Stomach smooth muscle (tissue), 2 donors: ENCODE measurements around the gene MRPS12.

ENCODE experiments used
- H3K27ac ChIP-seq: one replicate; pipeline ENCODE4 v1.7.0; 2013; ENCODE audit warnings: mild to moderate bottlenecking, low read length, inconsistent platforms
- H3K27me3 ChIP-seq, 2 donors: one replicate each; pipeline ENCODE4 v1.7.0; 2013; ENCODE audit warnings: low read length in 2 of 2; ENCODE audit not compliant: insufficient read depth in 2 of 2, control insufficient read depth in 1 of 2
- H3K36me3 ChIP-seq, 2 donors: one replicate each; pipeline ENCODE4 v1.7.0; 2013; ENCODE audit warnings: low read length in 2 of 2; ENCODE audit not compliant: control insufficient read depth in 2 of 2, insufficient read depth in 2 of 2
- H3K4me1 ChIP-seq: one replicate; pipeline ENCODE4 v1.7.0; 2013; ENCODE audit warnings: low read length; ENCODE audit not compliant: control insufficient read depth, insufficient read depth
- H3K4me3 ChIP-seq, 2 donors: one replicate each; pipeline ENCODE4 v1.7.0; 2013; ENCODE audit warnings: low read length in 2 of 2
- H3K9ac ChIP-seq, 2 donors: one replicate each; pipeline ENCODE4 v1.7.0; 2013; ENCODE audit warnings: low read length in 2 of 2, mild to moderate bottlenecking in 1 of 2
- H3K9me3 ChIP-seq, 2 donors: one replicate each; pipeline ENCODE4 v1.7.0; 2013; ENCODE audit warnings: low read length in 2 of 2; ENCODE audit not compliant: control insufficient read depth in 2 of 2
- donor health status: healthy.
- donor health status: Pancreatic carcinoma.

MRPS12 gene

DNA sequence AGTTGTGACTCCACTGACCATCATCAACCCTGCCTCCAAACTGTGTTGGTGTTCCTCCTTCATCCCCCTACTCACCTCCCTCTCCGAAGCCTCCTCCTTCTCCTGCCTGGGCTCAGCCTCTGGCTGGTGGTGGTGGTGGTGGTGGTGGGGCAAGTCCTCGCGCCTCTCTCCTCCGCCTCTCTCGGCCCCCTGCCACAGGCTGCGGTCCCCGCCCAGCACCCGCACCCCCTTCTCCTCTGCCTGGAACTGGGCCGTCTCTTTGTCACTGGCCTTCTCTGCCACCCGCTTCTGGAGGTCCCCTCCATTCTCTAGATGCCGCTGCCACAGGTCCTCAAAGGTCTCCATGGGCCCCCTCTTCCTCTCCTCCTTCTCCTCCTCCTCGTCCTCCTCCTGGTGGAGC lies 20.3 kb upstream of the MRPS12 start:
- Histone ChIP-seq H3K27me3 (peaks cover 8 to 13% of the 10 kb centered on the region in 2 donors), H3K4me3 (no peak overlapping the region), H3K36me3 (peaks cover 6 to 8% of the 10 kb centered on the region in 2 donors), H3K4me1 (no peaks in the 10 kb centered on the region), H3K9me3 (no peaks in the 10 kb centered on the region), H3K27ac (no peak overlapping the region), H3K9ac (no peak overlapping the region)

DNA sequence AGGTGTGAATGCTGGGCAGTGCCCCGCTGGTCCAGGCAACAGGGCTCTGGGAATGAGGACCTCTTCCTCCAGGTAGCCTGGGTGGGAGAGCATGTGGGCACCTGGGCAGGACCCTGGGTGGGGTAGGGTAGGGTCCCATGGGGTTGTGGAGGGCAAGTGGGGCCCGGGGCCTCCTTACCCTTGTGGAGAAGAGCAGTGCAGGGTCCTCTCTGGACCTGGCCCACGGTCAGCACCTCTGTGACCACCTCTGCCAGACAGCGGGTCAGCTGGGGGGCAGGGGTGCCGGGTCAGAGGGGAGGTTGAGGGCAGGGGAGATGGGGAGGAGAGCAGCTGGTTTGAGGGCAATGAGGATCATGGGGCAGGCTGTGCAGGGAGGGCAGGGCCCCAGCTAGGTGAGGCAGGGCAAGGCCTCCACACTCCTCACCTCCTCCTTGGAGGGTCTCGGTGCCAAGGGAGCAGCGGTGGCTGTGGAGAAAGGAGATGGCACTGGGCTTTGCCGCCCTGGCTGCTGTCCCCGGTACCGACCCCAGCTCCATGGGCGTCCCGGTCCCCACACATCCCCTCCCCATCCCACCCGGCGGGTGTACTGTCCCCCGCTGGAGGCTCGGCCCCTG lies 19.2 kb upstream of the MRPS12 start:
- H3K27ac ChIP-seq: no peak overlapping the region
- H3K9me3 ChIP-seq: no peaks in the 10 kb centered on the region
- H3K4me3 ChIP-seq: no peak overlapping the region
- H3K9ac ChIP-seq: no peak overlapping the region
- no peaks in the 10 kb centered on the region for H3K4me1 ChIP-seq
- H3K36me3 ChIP-seq: peaks cover 6 to 8% of the 10 kb centered on the region in 2 donors
- H3K27me3 ChIP-seq: peaks cover 8 to 13% of the 10 kb centered on the region in 2 donors

DNA sequence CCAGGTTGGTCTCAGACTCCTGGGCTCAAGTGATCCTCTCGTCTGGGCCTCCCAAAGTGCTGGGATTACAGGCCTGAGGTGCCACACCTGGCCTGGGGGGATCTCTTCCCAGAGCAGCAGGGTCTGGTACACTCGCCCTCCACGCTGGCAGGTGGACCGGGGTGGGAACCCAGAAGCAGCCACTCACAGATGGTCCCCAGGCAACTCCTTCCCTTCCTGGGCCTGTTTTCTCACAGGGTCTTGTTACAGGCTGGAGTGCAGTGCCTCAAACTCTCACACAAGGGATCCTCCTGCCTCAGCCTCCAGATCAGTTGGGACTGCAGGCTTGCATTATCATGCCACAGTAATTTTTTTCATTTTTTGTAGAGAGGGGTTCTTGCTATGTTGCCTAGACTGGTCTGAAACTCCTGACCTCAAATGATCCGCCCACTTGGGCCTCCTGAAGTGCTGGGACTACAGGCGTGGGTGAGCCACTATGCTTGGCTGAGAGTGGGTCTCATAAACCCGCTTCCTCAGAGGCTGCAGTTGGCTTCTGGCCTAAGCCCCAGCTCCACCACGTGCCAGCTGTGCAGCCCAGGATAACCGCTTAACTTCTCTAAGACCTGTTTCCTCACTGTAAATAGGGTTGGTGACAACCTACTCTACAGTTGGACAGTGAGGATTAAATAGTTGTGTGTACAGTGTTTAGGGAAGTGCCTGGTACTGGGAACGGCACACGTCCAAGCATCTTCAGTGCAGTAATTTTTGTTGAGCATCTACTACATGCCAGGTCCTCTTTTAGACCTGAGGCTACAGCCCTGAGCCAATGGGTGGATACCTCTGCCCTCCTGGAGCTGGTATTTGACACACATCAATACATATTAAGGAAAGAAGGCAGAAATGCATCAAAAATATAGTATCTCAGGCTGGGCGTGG lies 17.9 kb upstream of the MRPS12 start:
- H3K36me3 ChIP-seq: peaks cover 3% of the 10 kb centered on the region in 2 donors
- H3K9me3 ChIP-seq: no peaks in the 10 kb centered on the region
- H3K27ac ChIP-seq: no peak overlapping the region
- no peak overlapping the region for H3K9ac ChIP-seq
- H3K4me3 ChIP-seq: no peak overlapping the region
- no peaks in the 10 kb centered on the region for H3K4me1 ChIP-seq
- peaks cover 8 to 13% of the 10 kb centered on the region in 2 donors for H3K27me3 ChIP-seq

DNA sequence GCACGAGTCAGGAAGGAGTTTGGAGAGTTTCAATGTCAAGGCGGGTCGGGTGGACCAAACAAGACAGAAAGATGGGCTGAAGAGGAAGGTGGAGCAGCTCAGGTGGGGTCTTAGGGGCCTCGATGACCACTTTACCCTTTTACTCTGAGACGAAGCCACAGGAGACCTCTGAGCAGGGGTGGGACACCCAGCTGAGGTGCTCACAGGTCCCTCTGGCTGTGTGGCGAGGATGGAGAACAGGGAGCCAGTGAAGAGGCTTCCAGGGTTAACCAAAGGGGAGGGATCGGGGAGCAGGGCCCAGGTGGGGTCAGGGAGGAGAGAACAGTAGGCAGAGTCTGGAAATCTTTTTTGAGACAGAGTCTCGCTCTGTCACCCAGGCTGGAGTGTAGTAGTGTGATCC lies 16.8 kb upstream of the MRPS12 start:
- Histone ChIP-seq H3K9ac (no peak overlapping the region), H3K4me3 (no peak overlapping the region), H3K4me1 (no peaks in the 10 kb centered on the region), H3K9me3 (no peaks in the 10 kb centered on the region), H3K27me3 (peaks cover 8 to 13% of the 10 kb centered on the region in 2 donors), H3K27ac (no peak overlapping the region), H3K36me3 (peaks cover 1 to 3% of the 10 kb centered on the region in 2 donors)

DNA sequence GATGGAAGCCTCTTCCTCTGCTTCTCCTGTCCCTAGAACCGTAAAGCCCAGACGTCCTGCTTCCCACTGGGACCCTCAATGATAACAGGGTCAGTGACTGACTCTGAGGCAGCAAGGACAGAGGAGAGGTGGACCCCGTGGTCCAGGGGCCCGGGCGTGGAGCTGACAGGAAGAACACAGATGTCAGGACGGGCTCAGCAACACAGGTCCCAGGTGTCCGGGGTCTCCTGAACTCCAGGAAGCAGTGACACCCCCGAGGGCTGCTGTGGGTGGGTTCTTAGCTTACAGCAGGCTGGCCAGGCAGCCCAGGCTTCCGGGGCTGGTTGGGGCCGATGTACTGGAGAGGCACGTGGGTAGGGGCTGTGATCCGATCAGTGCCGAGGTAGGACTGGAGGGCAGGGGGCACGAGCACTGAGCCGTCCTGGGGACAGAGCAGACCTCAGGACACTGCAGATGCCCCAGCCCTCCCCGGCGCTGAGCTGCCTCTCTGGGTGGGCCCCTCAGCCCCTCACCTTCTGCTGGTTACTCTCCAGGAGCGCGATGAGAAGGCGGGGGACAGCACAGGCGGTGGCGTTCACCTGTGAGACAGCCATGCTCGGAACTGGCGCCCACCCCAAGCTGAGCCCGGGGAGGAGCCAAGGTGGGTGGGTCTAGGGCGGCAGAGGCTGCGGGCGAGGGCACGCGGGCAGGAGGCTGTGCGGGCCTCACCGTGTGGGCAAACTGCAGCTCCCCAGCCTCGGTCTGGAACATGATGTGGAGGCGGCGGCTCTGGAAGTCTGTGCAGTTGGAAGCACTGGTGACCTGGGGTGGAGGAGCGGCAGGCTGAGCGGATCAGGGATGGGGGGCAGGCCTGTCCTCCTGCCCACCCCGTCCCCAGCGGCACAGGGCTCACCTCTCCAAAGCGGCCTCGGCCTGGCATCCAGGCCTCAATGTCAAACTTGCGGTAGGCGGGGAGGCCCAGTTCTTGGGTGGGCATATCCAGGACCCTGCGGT lies 15.1 kb upstream of the MRPS12 start:
- peaks cover 8 to 11% of the 10 kb centered on the region in 2 donors for H3K27me3 ChIP-seq
- no peaks in the 10 kb centered on the region for H3K9me3 ChIP-seq
- H3K27ac ChIP-seq: no peak overlapping the region
- no peaks in the 10 kb centered on the region for H3K4me1 ChIP-seq
- no peak overlapping the region for H3K9ac ChIP-seq
- H3K36me3 ChIP-seq: no peaks in the 10 kb centered on the region
- no peak overlapping the region for H3K4me3 ChIP-seq

DNA sequence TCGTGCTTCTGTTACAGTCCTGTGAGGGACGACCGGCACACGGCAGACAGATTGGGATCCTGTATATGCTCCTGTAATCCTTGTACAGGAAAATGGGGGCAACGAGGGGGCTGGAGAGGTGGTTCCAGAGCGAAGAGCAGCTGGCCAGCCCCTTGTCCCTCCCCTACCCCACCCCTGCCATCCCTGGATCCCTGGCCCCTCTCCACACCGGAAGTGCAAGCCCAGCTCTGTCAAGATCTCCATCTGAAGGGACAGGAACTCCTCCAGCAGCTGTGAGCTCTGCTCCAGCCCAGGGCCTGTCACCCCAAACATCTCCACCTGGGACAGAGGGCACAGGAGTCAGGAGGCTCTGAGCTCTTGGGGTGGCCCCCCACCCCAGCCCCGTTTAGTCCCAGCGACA lies 13.2 kb upstream of the MRPS12 start:
- Histone ChIP-seq H3K4me1 (no peaks in the 10 kb centered on the region), H3K4me3 (no peak overlapping the region), H3K27me3 (peaks cover 0 to 3% of the 10 kb centered on the region in 2 donors), H3K27ac (no peak overlapping the region), H3K9ac (no peak overlapping the region), H3K36me3 (peaks cover 3 to 9% of the 10 kb centered on the region in 2 donors), H3K9me3 (no peaks in the 10 kb centered on the region)

- Histone ChIP-seq H3K27me3 (no peaks in the 10 kb centered on the region), H3K27ac (no peak overlapping the region), H3K4me3 (no peak overlapping the region), H3K36me3 (peaks cover 3 to 9% of the 10 kb centered on the region in 2 donors), H3K9ac (no peak overlapping the region), H3K4me1 (no peaks in the 10 kb centered on the region), H3K9me3 (no peaks in the 10 kb centered on the region)
Observed at GRCh38 chr19:38917921-38918491, 12.7 kb upstream of the MRPS12 start.

- H3K4me3 ChIP-seq: no peak overlapping the region
- H3K4me1 ChIP-seq: no peaks in the 10 kb centered on the region
- no peak overlapping the region for H3K9ac ChIP-seq
Observed at GRCh38 chr19:38918526-38918925, 12.2 kb upstream of the MRPS12 start.

GRCh38 chr19:38919837-38920601 lies 10.7 kb upstream of the MRPS12 start:
- H3K4me3 ChIP-seq: no peak overlapping the region
- H3K36me3 ChIP-seq: peaks cover 3 to 17% of the 10 kb centered on the region in 2 donors

More at GRCh38 chr19:38918526-38918925, 12.2 kb upstream of the MRPS12 start:
- peaks cover 3 to 9% of the 10 kb centered on the region in 2 donors for H3K36me3 ChIP-seq
- H3K27me3 ChIP-seq: no peaks in the 10 kb centered on the region
- H3K27ac ChIP-seq: no peak overlapping the region
- no peaks in the 10 kb centered on the region for H3K9me3 ChIP-seq

More at GRCh38 chr19:38919837-38920601, 10.7 kb upstream of the MRPS12 start:
- Histone ChIP-seq H3K9ac (no peak overlapping the region), H3K9me3 (no peaks in the 10 kb centered on the region), H3K27ac (no peak overlapping the region), H3K27me3 (no peaks in the 10 kb centered on the region), H3K4me1 (no peaks in the 10 kb centered on the region)
